ENCODE results near the gene LYST.

Gene LYST

GRCh38 chr1:235911876-235912275 is 45.2 kb upstream of the LYST start:
- no peaks in the 10 kb centered on the region for H3K79me2 ChIP-seq (ENCODE audit: control insufficient read depth, low read length)
- TF ChIP-seq EZH2phosphoT487 (IDR thresholded peaks at IDR 0.05; ENCODE audit: borderline replicate concordance, low read length) (no peak), CTCF (IDR thresholded peaks at IDR 0.05; ENCODE audit: low read depth, low read length, poor library complexity, severe bottlenecking) (no peak)
- no peak overlapping the region for H3K4me3 ChIP-seq (ENCODE audit: low read length)
- H3K9me2 ChIP-seq (replicated peaks; ENCODE audit: control insufficient read depth, low read length), result no peaks in the 10 kb centered on the region
- H3K36me3 ChIP-seq (ENCODE audit: control insufficient read depth, low read length), result no peaks in the 10 kb centered on the region
- peaks cover 7% of the 10 kb centered on the region for H3K27me3 ChIP-seq (ENCODE audit: control insufficient read depth, low read length)
- no peaks in the 10 kb centered on the region for H3K9me3 ChIP-seq (ENCODE audit: control insufficient read depth, insufficient read depth, low read length)
- no peaks in the 10 kb centered on the region for H4K20me1 ChIP-seq (ENCODE audit: control insufficient read depth, insufficient read depth, low read depth, low read length)
- H3F3A ChIP-seq (ENCODE audit: control insufficient read depth, insufficient read depth), result no peaks in the 10 kb centered on the region
- no peak overlapping the region for H3K4me2 ChIP-seq (ENCODE audit: low read length)
- H3K27ac ChIP-seq (ENCODE audit: low read depth, low read length), result no peak overlapping the region
- no peaks in the 10 kb centered on the region for H3K4me1 ChIP-seq (ENCODE audit: control insufficient read depth, low read length)

GRCh38 chr1:235911300-235911662 is 44.6 kb upstream of the LYST start:
- no peaks in the 10 kb centered on the region for H3K9me2 ChIP-seq (replicated peaks; ENCODE audit: control insufficient read depth, low read length)
- no peaks in the 10 kb centered on the region for H3F3A ChIP-seq (ENCODE audit: control insufficient read depth, insufficient read depth)
- TF ChIP-seq EZH2phosphoT487 (IDR thresholded peaks at IDR 0.05; ENCODE audit: borderline replicate concordance, low read length), result no peak
- no peak for TF ChIP-seq CTCF (IDR thresholded peaks at IDR 0.05; ENCODE audit: low read depth, low read length, poor library complexity, severe bottlenecking)
- H3K27ac ChIP-seq (ENCODE audit: low read depth, low read length), result no peak overlapping the region
- no peak overlapping the region for H3K4me2 ChIP-seq (ENCODE audit: low read length)
- H3K9me3 ChIP-seq (ENCODE audit: control insufficient read depth, insufficient read depth, low read length), result no peaks in the 10 kb centered on the region
- H4K20me1 ChIP-seq (ENCODE audit: control insufficient read depth, insufficient read depth, low read depth, low read length), result no peaks in the 10 kb centered on the region
- H3K4me3 ChIP-seq (ENCODE audit: low read length), result no peak overlapping the region
- H3K27me3 ChIP-seq (ENCODE audit: control insufficient read depth, low read length), result peaks cover 7% of the 10 kb centered on the region
- no peaks in the 10 kb centered on the region for H3K36me3 ChIP-seq (ENCODE audit: control insufficient read depth, low read length)
- no peaks in the 10 kb centered on the region for H3K79me2 ChIP-seq (ENCODE audit: control insufficient read depth, low read length)
- no peaks in the 10 kb centered on the region for H3K4me1 ChIP-seq (ENCODE audit: control insufficient read depth, low read length)

GRCh38 chr1:235910357-235911299 is 43.9 kb upstream of the LYST start:
- Histone ChIP-seq H3K9me3 (ENCODE audit: control insufficient read depth, insufficient read depth, low read length) (no peaks in the 10 kb centered on the region), H3K4me3 (ENCODE audit: low read length) (no peak overlapping the region), H3K9me2 (replicated peaks; ENCODE audit: control insufficient read depth, low read length) (no peaks in the 10 kb centered on the region), H4K20me1 (ENCODE audit: control insufficient read depth, insufficient read depth, low read depth, low read length) (no peaks in the 10 kb centered on the region), H3K27me3 (ENCODE audit: control insufficient read depth, low read length) (peaks cover 7% of the 10 kb centered on the region), H3K79me2 (ENCODE audit: control insufficient read depth, low read length) (no peaks in the 10 kb centered on the region), H3F3A (ENCODE audit: control insufficient read depth, insufficient read depth) (no peaks in the 10 kb centered on the region), H3K4me2 (ENCODE audit: low read length) (no peak overlapping the region), H3K4me1 (ENCODE audit: control insufficient read depth, low read length) (no peaks in the 10 kb centered on the region), H3K27ac (ENCODE audit: low read depth, low read length) (no peak overlapping the region), H3K36me3 (ENCODE audit: control insufficient read depth, low read length) (no peaks in the 10 kb centered on the region)
- TF ChIP-seq EZH2phosphoT487 (IDR thresholded peaks at IDR 0.05; ENCODE audit: borderline replicate concordance, low read length) (no peak), CTCF (IDR thresholded peaks at IDR 0.05; ENCODE audit: low read depth, low read length, poor library complexity, severe bottlenecking) (no peak)

Measured in DOHH2 (cell line).